NCI-H2107 treated with DMSO at 0.1 percent for 48 hours (cell line): ENCODE data around the gene RTN4.

Experiments
- DNase-seq: peaks from one replicate; lab custom pipeline; 2025; ENCODE audit not compliant: unreplicated experiment; lab: John Stamatoyannopoulos, UW

RTN4 gene

GRCh38 chr2:54954705-54955357, 95.4 kb downstream of the RTN4 start:
- no peak for DNase-seq

GRCh38 chr2:54954158-54954557, 96.1 kb downstream of the RTN4 start:
- no peak for DNase-seq

GRCh38 chr2:54952978-54953456, 97.2 kb downstream of the RTN4 start:
- DNase-seq: no peak

GRCh38 chr2:54952425-54952824, 97.8 kb downstream of the RTN4 start:
- no peak for DNase-seq

- no peak for DNase-seq
Observed at GRCh38 chr2:54950811-54951210, 99.4 kb downstream of the RTN4 start.

GRCh38 chr2:54949431-54949830, 100.8 kb downstream of the RTN4 start:
- DNase-seq: no peak

GRCh38 chr2:54948120-54948519, 102.1 kb downstream of the RTN4 start:
- no peak for DNase-seq

- no peak for DNase-seq
Observed at GRCh38 chr2:54947646-54948045, 102.6 kb downstream of the RTN4 start.

- DNase-seq: no peak
Observed at GRCh38 chr2:54947136-54947535, 103.1 kb downstream of the RTN4 start.

GRCh38 chr2:54946220-54946805, 103.9 kb downstream of the RTN4 start:
- no peak for DNase-seq

- DNase-seq: no peak
Observed at GRCh38 chr2:54945391-54946219, 104.6 kb downstream of the RTN4 start.

- no peak for DNase-seq
Observed at GRCh38 chr2:54944724-54945326, 105.4 kb downstream of the RTN4 start.

GRCh38 chr2:54942373-54942772, 107.9 kb downstream of the RTN4 start:
- no peak for DNase-seq

- no peak for DNase-seq
Observed at GRCh38 chr2:54941248-54941984, 108.8 kb downstream of the RTN4 start.

GRCh38 chr2:54940723-54941122, 109.5 kb downstream of the RTN4 start:
- DNase-seq: no peak

GRCh38 chr2:54939446-54940118, 110.7 kb downstream of the RTN4 start:
- no peak for DNase-seq

- DNase-seq: no peak
Observed at GRCh38 chr2:54936766-54937165, 113.5 kb downstream of the RTN4 start.

GRCh38 chr2:54935389-54935788, 114.9 kb downstream of the RTN4 start:
- no peak for DNase-seq

- DNase-seq: no peak
Observed at GRCh38 chr2:54931473-54931872, 118.8 kb downstream of the RTN4 start.

GRCh38 chr2:54928719-54929118, 121.5 kb downstream of the RTN4 start:
- no peak for DNase-seq
